Endothelial cell of umbilical vein (primary cell): Measurements from ENCODE around the gene TSTD2. TPM values are rescaled to one million over a fixed set of nuclear protein-coding genes. Genes with fewer than 3 reads are reported as not detected.

Source experiments
- BruUV-seq: library from RNA; stranded (reverse); fragments of 400-500 nt; replicated peaks from 2 replicates; lab custom pipeline; 2021; lab: Mats Ljungman, UMichigan
- CTCF ChIA-PET: fragments of 300-600, 350-600 bp; sonication (Branson Sonifier 250); formaldehyde crosslinking; loops from one replicate; lab custom pipeline; 2021; ENCODE audit warnings: antibody characterized with exemption, inconsistent platforms; lab: Charles Lee
- POLR2A ChIA-PET: fragments of 300-600, 350-600 bp; sonication (Branson Sonifier 250); formaldehyde crosslinking; loops from one replicate; lab custom pipeline; 2021; ENCODE audit warnings: antibody characterized with exemption, inconsistent platforms; lab: Charles Lee
- DNase-seq: peaks from one replicate; pipeline ENCODE4 v3.0.0-alpha.2; 2011; ENCODE audit warnings: low read depth, low spot score
- FAIRE-seq: peaks from 2 replicates; lab custom pipeline; 2011; peaks lifted over from hg19 to GRCh38; lab: Jason Lieb, UNC
- H2AFZ ChIP-seq: 2 replicates; pipeline ENCODE4 v1.6.0; 2012; ENCODE audit warnings: low read depth, low read length, control low read depth, inconsistent platforms
- H3K27ac ChIP-seq: 2 replicates; pipeline ENCODE4 v1.5.1; 2011; ENCODE audit warnings: low read depth, mild to moderate bottlenecking, control low read depth, low read length, moderate library complexity; ENCODE audit not compliant: insufficient read depth
- H3K27me3 ChIP-seq, 2 experiments: 2 replicates each; pipeline versions ENCODE4 v1.6.0 to v1.6.1; 2011; ENCODE audit warnings: low read length in 2 of 2, mixed read lengths in 1 of 2; ENCODE audit not compliant: control insufficient read depth in 2 of 2, insufficient read depth in 2 of 2
- H3K36me3 ChIP-seq, 2 experiments: 2 replicates in 1 of 2; 3 replicates in 1 of 2; pipeline ENCODE4 v1.5.1; 2011; ENCODE audit warnings: low read length in 2 of 2, mild to moderate bottlenecking in 1 of 2, moderate library complexity in 1 of 2; ENCODE audit not compliant: control insufficient read depth in 2 of 2, insufficient read depth in 2 of 2; ENCODE audit errors: extremely low read depth in 1 of 2
- H3K4me1 ChIP-seq: 3 replicates; pipeline ENCODE4 v1.5.1; 2011; ENCODE audit warnings: mild to moderate bottlenecking, low read length; ENCODE audit not compliant: control insufficient read depth, insufficient read depth; ENCODE audit errors: extremely low read depth
- H3K4me2 ChIP-seq: 2 replicates; pipeline ENCODE4 v1.6.1; 2011; ENCODE audit warnings: low read length, control low read depth, mixed read lengths; ENCODE audit not compliant: insufficient read depth
- H3K4me3 ChIP-seq, 3 experiments: fragments of 200-600 bp in 1 of 3; sonication (generic), shearing (Covaris generic) in 1 of 3; replicated peaks in 1 of 3; 2 replicates each; pipeline ENCODE4 v1.5.1; 2011 to 2016; ENCODE audit warnings: control low read depth in 3 of 3, low read length in 3 of 3, mild to moderate bottlenecking in 2 of 3, inconsistent platforms in 1 of 3, low read depth in 1 of 3, moderate library complexity in 1 of 3; ENCODE audit not compliant: insufficient read depth in 1 of 3
- H3K79me2 ChIP-seq: 2 replicates; pipeline ENCODE4 v1.6.0; 2012; ENCODE audit warnings: low read length, inconsistent platforms; ENCODE audit not compliant: control insufficient read depth, insufficient read depth
- H3K9ac ChIP-seq: replicated peaks from 2 replicates; pipeline ENCODE3; 2011; ENCODE audit warnings: low read length, control low read depth; ENCODE audit not compliant: insufficient read depth; ENCODE audit errors: extremely low read depth
- H3K9me1 ChIP-seq: replicated peaks from 3 replicates; pipeline ENCODE4 v1.6.0; 2011; ENCODE audit warnings: mild to moderate bottlenecking, low read length; ENCODE audit not compliant: control insufficient read depth, insufficient read depth; ENCODE audit errors: extremely low read depth
- H3K9me3 ChIP-seq: replicated peaks from 2 replicates; pipeline ENCODE4 v1.5.1; 2012; ENCODE audit warnings: low read length, inconsistent platforms; ENCODE audit not compliant: control insufficient read depth, insufficient read depth
- H4K20me1 ChIP-seq: replicated peaks from 2 replicates; pipeline ENCODE3; 2011; ENCODE audit warnings: mild to moderate bottlenecking, low read length; ENCODE audit not compliant: control insufficient read depth, insufficient read depth; ENCODE audit errors: extremely low read depth
- CTCF ChIP-seq, 2 donors: IDR thresholded peaks; 1 replicate in 1 of 2; 2 replicates in 1 of 2; pipeline ENCODE4 v1.5.1; 2011; ENCODE audit warnings: low read length in 2 of 2, mild to moderate bottlenecking in 2 of 2, moderate library complexity in 2 of 2, control low read depth in 1 of 2, inconsistent platforms in 1 of 2, low read depth in 1 of 2; ENCODE audit not compliant: insufficient read depth in 1 of 2; ENCODE audit errors: extremely low read depth in 1 of 2
- EZH2 ChIP-seq: IDR thresholded peaks from 2 replicates; pipeline ENCODE4 v1.6.1; 2012; ENCODE audit warnings: borderline replicate concordance, low read depth, mild to moderate bottlenecking, moderate library complexity, low read length, inconsistent platforms; ENCODE audit not compliant: severe bottlenecking
- FOS ChIP-seq: IDR thresholded peaks from 2 replicates; pipeline ENCODE4 v1.6.1; 2011; ENCODE audit warnings: mild to moderate bottlenecking, low read length, moderate library complexity, borderline replicate concordance; ENCODE audit not compliant: insufficient read depth
- GATA2 ChIP-seq: IDR thresholded peaks from 2 replicates; pipeline ENCODE4 v1.7.0; 2011; ENCODE audit warnings: low read depth, mild to moderate bottlenecking, moderate library complexity, mixed read lengths, low read length; ENCODE audit not compliant: insufficient read length, insufficient read depth
- JUN ChIP-seq: IDR thresholded peaks from 2 replicates; pipeline ENCODE4 v1.6.1; 2011; ENCODE audit warnings: borderline replicate concordance, low read depth; ENCODE audit not compliant: insufficient read length, insufficient read depth
- MAX ChIP-seq: IDR thresholded peaks from 2 replicates; pipeline ENCODE4 v1.6.1; 2011; ENCODE audit not compliant: insufficient read depth, insufficient read length
- MYC ChIP-seq: IDR thresholded peaks from one replicate; pipeline ENCODE4 v1.6.1; 2011; ENCODE audit warnings: mild to moderate bottlenecking, low read depth, low read length
- POLR2A ChIP-seq: IDR thresholded peaks from 2 replicates; pipeline ENCODE4 v1.6.1; 2012; ENCODE audit warnings: low read depth, mild to moderate bottlenecking, control low read depth, low read length
- POLR2AphosphoS5 ChIP-seq: IDR thresholded peaks from 2 replicates; pipeline ENCODE4 v1.6.1; 2012; ENCODE audit warnings: low read depth, mild to moderate bottlenecking, control low read depth, low read length, moderate library complexity; ENCODE audit not compliant: insufficient read depth
- dilution Hi-C: fragments of 300-500 bp; cut with MboI; formaldehyde crosslinking; loops from one replicate; pipeline ENCODE4 v1.15.0; 2019; ENCODE audit warnings: low sequenced_read_pairs; ENCODE audit not compliant: extremely low pct_ligation_motif_present
- intact Hi-C: fragments of 100-400 bp; cut with micrococcal nuclease; formaldehyde crosslinking; loops from one replicate; pipeline ENCODE4 v1.10.0; 2022
- polyA plus RNA-seq, 4 experiments: library from polyadenylated mRNA; depleted of rRNA in 3 of 4; stranded (reverse) in 3 of 4; unstranded in 1 of 4; fragments of >200 nt; gene quantifications; 2 replicates each; pipeline versions ENCODE4 v1.2.1 to v1.2.3, GENCODE V29; 2011 to 2012; ENCODE audit warnings: missing spikeins in 1 of 4
- total RNA-seq: library from RNA; stranded (reverse); gene quantifications from 2 replicates; pipeline ENCODE4 v1.2.3, GENCODE V29; 2021

The TSTD2 gene
- total and polyA plus RNA-seq, 2 donors (not counting 3 experiments of a cell fraction or from before 2014, with no cell fraction given), result 13.7 to 15.9 TPM

- Histone ChIP-seq H2AFZ (no peak overlapping the region), H3K9ac (no peak overlapping the region), H3K27ac (no peak overlapping the region), H3K27me3 (peaks cover 3 to 13% of the 10 kb centered on the region in 2 experiments), H3K9me3 (no peaks in the 10 kb centered on the region), H3K79me2 (no peaks in the 10 kb centered on the region), H3K4me1 (peaks cover 10% of the 10 kb centered on the region), H3K4me2 (no peak overlapping the region), H3K9me1 (no peaks in the 10 kb centered on the region), H3K36me3 (no peaks in the 10 kb centered on the region), H4K20me1 (no peaks in the 10 kb centered on the region), H3K4me3 (no peak overlapping the region)
- dilution Hi-C loops, result no loop called here
- intact Hi-C loops, result no loop called here
- ChIA-PET CTCF (interaction anchor here (1.0 to 2.5 kb wide), 4 partner anchors 21 to 99 kb away, joined by 3 to 9 read pairs (median 5); no protein-coding TSS in a partner anchor), POLR2A (no interaction called here)
- FAIRE-seq (no peak), DNase-seq (no peak)
- TF ChIP-seq FOS (no peak), MYC (no peak), JUN (no peak), MAX (no peak), POLR2AphosphoS5 (no peak), POLR2A (no peak), GATA2 (no peak), EZH2 (no peak), CTCF (IDR thresholded peaks at IDR 0.05; ENCODE audit: extremely low read depth in 1 of 2, insufficient read depth in 1 of 2, low read depth in 1 of 2, low read length in 2 of 2) (no peak)
- BruUV-seq, result no TSS peak
Measured at GRCh38 chr9:97568461-97569275, 64.5 kb downstream of the TSTD2 start.
